ENCODE results near the gene ZBTB43.

DNA sequence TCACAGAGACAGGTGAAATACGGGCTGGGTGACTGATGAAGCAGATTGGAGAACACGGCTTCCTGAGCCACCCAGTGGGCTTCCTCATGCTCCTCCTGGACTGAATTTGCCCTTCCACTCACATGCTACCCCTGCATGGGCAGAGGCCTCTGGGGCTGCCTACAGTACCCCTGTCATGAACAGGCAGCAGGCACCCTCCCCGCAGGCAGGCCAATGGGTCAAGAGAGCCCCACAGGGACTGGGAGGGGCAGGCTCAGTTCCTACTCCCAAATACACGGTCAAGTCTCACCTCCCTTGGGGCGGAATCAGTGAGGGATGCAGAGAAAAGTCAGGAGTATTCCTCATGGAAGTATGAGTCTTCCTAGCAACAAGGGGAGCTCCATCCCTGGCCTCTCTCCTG lies 48.6 kb upstream of the ZBTB43 start:
- TF ChIP-seq CTCF (IDR thresholded peaks at IDR 0.05; ENCODE audit: poor library complexity, severe bottlenecking) (no peak), MXI1 (conservative IDR thresholded peaks at IDR 0.05; ENCODE audit: poor library complexity, severe bottlenecking) (no peak), EZH2 (IDR thresholded peaks at IDR 0.05; ENCODE audit: borderline replicate concordance, insufficient read depth, low read length, poor library complexity, severe bottlenecking) (no peak), POLR2AphosphoS5 (IDR thresholded peaks at IDR 0.05) (no peak), RAD21 (conservative IDR thresholded peaks at IDR 0.05) (no peak)

Data from neural cell (in vitro differentiated cells).